HG03432 (cell line): Measurements from ENCODE around the gene HS6ST3.

Experiments
- ATAC-seq: cut with Tn5 transposase; IDR thresholded peaks from one replicate; pipeline ENCODE4 v1.9.1; 2021; ENCODE audit warnings: mild to moderate bottlenecking, moderate library complexity; ENCODE audit not compliant: unreplicated experiment

HS6ST3 gene

DNA sequence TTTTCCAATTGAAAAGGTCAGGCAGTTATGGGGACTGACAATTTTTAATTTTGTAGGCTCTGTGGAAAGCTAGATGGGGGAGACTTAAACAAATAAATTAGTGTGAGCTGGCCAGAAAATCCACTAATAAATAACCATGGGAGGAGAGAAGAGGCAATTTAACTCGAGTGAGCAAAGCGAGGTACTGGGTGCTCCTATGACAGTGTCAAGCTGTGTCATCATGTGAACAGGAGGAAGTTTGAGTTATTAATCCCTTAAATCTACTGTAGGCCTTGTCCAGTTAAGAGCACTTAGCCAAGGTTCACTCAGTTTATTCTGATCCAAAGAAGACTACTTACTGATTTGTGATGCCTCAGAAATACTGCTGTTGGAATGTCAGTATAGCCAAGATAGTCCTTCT, 781.6 kb downstream of the HS6ST3 start:
- no peak for ATAC-seq

DNA sequence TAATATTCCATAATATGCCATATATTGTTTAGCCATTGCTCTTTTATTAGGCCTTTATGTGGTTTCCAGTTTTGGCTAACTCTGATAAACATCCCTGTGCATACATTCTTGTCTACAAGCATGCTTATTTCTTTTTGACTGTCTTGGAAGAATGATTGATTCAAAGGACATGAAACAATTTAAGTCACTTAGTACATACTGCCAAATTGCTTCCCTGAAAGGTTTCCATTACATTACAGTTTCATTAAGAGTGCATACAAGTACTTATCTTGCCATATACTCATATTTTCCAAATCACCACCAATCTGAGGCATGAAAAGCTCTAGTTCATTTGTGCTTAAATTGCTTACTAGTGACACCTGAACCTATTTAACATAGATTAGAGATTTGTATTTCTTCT, 790.5 kb downstream of the HS6ST3 start:
- ATAC-seq, result no peak
